Osteocyte (in vitro differentiated cells): ENCODE data around the gene DDO. TPM values are rescaled to one million over a fixed set of nuclear protein-coding genes. Genes with fewer than 3 reads are reported as not detected.

Source experiments
- DNase-seq: peaks from one replicate; pipeline ENCODE4 v3.0.0; 2021; ENCODE audit warnings: mixed read lengths; ENCODE audit not compliant: unreplicated experiment; ENCODE audit errors: extremely low spot score
- H3K27ac Mint-ChIP-seq: one replicate; pipeline ENCODE4 v1.8.0; 2021; ENCODE audit warnings: mild to moderate bottlenecking, mixed read lengths; ENCODE audit not compliant: unreplicated experiment
- H3K27me3 Mint-ChIP-seq: one replicate; pipeline ENCODE4 v1.8.0; 2021; ENCODE audit warnings: mixed read lengths; ENCODE audit not compliant: unreplicated experiment
- H3K36me3 Mint-ChIP-seq: one replicate; pipeline ENCODE4 v1.8.0; 2021; ENCODE audit warnings: mixed read lengths; ENCODE audit not compliant: unreplicated experiment
- H3K4me1 Mint-ChIP-seq: one replicate; pipeline ENCODE4 v1.8.0; 2021; ENCODE audit warnings: mixed read lengths; ENCODE audit not compliant: unreplicated experiment
- H3K4me3 Mint-ChIP-seq: one replicate; pipeline ENCODE4 v1.8.0; 2021; ENCODE audit warnings: mild to moderate bottlenecking, moderate library complexity, mixed read lengths; ENCODE audit not compliant: unreplicated experiment
- H3K9me3 Mint-ChIP-seq: one replicate; pipeline ENCODE4 v1.8.0; 2021; ENCODE audit warnings: mixed read lengths; ENCODE audit not compliant: unreplicated experiment
- total RNA-seq: library from RNA; stranded (reverse); gene quantifications from 2 replicates; pipeline ENCODE4 v1.2.1, GENCODE V29; 2021
- TF ChIP-seq, protein P1 (sequence below): fragments of 200-600 bp; sonication (generic); IDR thresholded peaks from 2 replicates; pipeline ENCODE4 v1.5.0; 2021; ENCODE audit warnings: antibody characterized with exemption, mild to moderate bottlenecking, moderate library complexity

The DDO gene
- total RNA-seq, 1 donor from 2014 or later: not detected

DNA sequence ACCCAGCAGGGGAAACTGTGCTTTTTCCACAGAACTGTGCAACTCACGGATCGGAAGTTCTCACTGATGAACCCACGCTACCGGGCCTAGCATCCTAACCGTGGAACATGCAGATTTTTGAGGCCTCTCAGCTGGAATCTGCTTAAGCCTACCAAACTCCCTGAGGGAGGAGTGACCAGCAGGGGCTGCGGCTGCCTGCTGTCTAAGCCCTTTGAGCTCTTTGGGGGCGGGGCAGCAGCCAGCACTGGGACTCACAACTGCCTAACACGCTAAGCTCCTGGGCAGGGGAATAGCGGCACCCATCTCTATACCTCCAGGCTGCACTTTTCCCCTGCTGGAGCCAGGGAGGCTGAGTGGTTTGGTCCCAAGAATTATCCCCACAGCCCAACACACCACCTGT, 36.8 kb downstream of the DDO start:
- no peak for DNase-seq
- Mint-ChIP-seq H3K4me3 (no peak overlapping the region), H3K36me3 (no peaks in the 10 kb centered on the region), H3K27me3 (peaks cover 40% of the 10 kb centered on the region), H3K27ac (no peak overlapping the region), H3K9me3 (peaks cover 5% of the 10 kb centered on the region), H3K4me1 (no peaks in the 10 kb centered on the region)
- TF ChIP-seq, protein P1, sequence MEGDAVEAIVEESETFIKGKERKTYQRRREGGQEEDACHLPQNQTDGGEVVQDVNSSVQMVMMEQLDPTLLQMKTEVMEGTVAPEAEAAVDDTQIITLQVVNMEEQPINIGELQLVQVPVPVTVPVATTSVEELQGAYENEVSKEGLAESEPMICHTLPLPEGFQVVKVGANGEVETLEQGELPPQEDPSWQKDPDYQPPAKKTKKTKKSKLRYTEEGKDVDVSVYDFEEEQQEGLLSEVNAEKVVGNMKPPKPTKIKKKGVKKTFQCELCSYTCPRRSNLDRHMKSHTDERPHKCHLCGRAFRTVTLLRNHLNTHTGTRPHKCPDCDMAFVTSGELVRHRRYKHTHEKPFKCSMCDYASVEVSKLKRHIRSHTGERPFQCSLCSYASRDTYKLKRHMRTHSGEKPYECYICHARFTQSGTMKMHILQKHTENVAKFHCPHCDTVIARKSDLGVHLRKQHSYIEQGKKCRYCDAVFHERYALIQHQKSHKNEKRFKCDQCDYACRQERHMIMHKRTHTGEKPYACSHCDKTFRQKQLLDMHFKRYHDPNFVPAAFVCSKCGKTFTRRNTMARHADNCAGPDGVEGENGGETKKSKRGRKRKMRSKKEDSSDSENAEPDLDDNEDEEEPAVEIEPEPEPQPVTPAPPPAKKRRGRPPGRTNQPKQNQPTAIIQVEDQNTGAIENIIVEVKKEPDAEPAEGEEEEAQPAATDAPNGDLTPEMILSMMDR: no peak

DNA sequence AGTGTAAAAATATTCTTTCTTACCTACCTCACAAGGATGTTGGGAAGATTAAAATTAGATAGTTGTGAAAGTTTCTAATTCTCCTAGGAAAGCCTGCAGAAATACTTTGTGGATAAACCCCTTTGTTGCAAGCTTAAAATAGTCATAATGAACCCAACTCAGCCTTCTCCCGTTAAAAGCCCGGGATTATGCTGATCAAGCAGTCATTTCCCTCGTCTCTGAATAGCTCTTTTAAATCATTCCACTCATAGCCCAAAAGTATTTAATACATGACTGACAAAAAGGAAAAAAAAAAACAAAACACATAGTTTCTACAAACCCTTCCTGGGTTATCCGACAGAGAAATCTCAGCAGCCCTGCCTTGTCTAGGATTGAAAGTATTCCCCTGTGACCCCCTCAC, 46.3 kb downstream of the DDO start:
- H3K4me3 Mint-ChIP-seq: no peak overlapping the region
- H3K27ac Mint-ChIP-seq: no peak overlapping the region
- peaks cover 75% of the 10 kb centered on the region for H3K27me3 Mint-ChIP-seq
- TF ChIP-seq, protein P1: no peak
- H3K9me3 Mint-ChIP-seq: no peaks in the 10 kb centered on the region
- H3K36me3 Mint-ChIP-seq: no peaks in the 10 kb centered on the region
- DNase-seq: no peak
- no peaks in the 10 kb centered on the region for H3K4me1 Mint-ChIP-seq

DNA sequence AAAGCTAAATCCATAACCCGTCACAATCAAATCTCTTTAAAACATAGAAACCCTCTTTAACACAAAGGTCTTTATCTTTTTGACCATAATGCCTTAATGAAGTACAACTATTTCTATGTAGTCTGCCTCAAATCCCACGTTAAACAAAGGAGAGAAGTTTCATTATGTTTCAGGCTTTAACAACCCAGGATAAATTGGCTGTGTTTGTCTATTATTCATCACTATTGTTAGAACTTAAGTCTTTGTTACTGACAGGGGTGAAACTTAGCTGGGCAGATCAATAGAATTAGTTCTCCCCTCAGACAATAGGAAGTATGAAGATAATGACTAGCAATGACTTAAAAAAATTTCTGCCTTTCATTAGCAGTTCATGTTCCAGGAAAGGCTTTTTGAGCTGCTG, 47.1 kb downstream of the DDO start:
- Mint-ChIP-seq H3K4me1 (no peaks in the 10 kb centered on the region), H3K27ac (no peak overlapping the region), H3K27me3 (peaks cover 75% of the 10 kb centered on the region), H3K4me3 (no peak overlapping the region), H3K36me3 (no peaks in the 10 kb centered on the region), H3K9me3 (no peaks in the 10 kb centered on the region)
- TF ChIP-seq, protein P1: no peak
- DNase-seq: no peak

DNA sequence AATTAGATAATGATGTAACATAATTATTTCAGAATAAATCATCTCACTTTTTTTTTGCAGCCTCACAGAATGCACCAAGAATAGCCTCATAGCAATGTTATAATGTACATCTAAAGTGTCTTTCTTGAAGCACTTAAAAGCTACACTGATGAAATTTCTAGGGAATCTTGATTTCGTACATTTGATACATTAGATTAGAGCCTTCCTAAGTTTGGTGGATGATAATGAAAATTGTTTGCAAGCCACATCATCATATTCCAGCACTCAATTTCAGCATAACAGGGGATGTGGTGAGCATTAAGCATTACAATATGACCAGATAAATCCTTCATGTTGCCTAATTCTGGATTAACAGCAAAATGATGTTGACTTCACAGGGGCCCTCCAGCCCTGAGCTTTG, 47.5 kb downstream of the DDO start:
- H3K9me3 Mint-ChIP-seq: no peaks in the 10 kb centered on the region
- no peaks in the 10 kb centered on the region for H3K36me3 Mint-ChIP-seq
- H3K4me3 Mint-ChIP-seq: no peak overlapping the region
- H3K27me3 Mint-ChIP-seq: peaks cover 77% of the 10 kb centered on the region
- H3K4me1 Mint-ChIP-seq: no peaks in the 10 kb centered on the region
- TF ChIP-seq, protein P1: no peak
- H3K27ac Mint-ChIP-seq: no peak overlapping the region
- DNase-seq: no peak

DNA sequence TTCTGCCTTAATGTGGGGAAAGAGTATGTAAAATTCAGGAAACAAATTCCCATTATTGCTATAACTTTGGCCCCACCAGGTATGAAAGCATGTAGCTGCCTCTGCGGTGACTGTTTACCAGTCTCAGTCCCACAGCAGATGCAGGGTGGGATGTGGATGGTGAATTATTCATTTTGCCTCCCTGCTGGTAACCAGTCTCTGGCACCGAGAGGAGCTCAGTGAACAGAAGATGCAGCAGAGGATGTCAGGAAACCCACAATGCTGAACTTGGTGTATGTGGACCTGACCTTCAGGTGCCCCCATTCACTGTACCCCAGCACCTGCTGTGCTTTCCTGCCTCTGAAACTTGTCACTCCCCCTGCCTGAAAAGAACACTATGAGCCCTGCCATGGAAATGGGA, 48.4 kb downstream of the DDO start:
- DNase-seq: no peak
- no peak overlapping the region for H3K4me3 Mint-ChIP-seq
- no peak overlapping the region for H3K27ac Mint-ChIP-seq
- TF ChIP-seq, protein P1: no peak
- no peaks in the 10 kb centered on the region for H3K36me3 Mint-ChIP-seq
- no peaks in the 10 kb centered on the region for H3K4me1 Mint-ChIP-seq
- peaks cover 85% of the 10 kb centered on the region for H3K27me3 Mint-ChIP-seq
- peaks cover 5% of the 10 kb centered on the region for H3K9me3 Mint-ChIP-seq
